Central memory CD8-positive, alpha-beta T cell (primary cell): ENCODE data around the gene CLSTN2.

ENCODE experiments used
- ATAC-seq: fragments of 150-1000 bp; cut with Tn5 transposase; replicated peaks from 2 replicates; pipeline ENCODE4 v1.10.0; 2022; ENCODE audit warnings: mild to moderate bottlenecking, moderate FRiP score, moderate number of reproducible peaks; ENCODE audit not compliant: poor library complexity, severe bottlenecking; ENCODE audit errors: extremely low read depth
- DNase-seq, 2 donors: peaks; one replicate each; pipeline ENCODE4 v3.0.0; 2021; ENCODE audit warnings: low spot score in 2 of 2
- H3K27ac Mint-ChIP-seq: one replicate; pipeline ENCODE4 v1.8.0; 2022; ENCODE audit warnings: low read depth, mild to moderate bottlenecking, moderate library complexity, mixed read lengths
- H3K27me3 Mint-ChIP-seq: one replicate; pipeline ENCODE4 v1.8.0; 2022; ENCODE audit warnings: mixed read lengths
- H3K36me3 Mint-ChIP-seq: one replicate; pipeline ENCODE4 v1.8.0; 2022; ENCODE audit warnings: mild to moderate bottlenecking, moderate library complexity, mixed read lengths; ENCODE audit not compliant: insufficient read depth
- H3K4me1 Mint-ChIP-seq: one replicate; pipeline ENCODE4 v1.8.0; 2022; ENCODE audit warnings: mixed read lengths
- H3K4me3 Mint-ChIP-seq: one replicate; pipeline ENCODE4 v1.8.0; 2022; ENCODE audit warnings: mild to moderate bottlenecking, moderate library complexity, mixed read lengths
- H3K9me3 Mint-ChIP-seq: one replicate; pipeline ENCODE4 v1.8.0; 2022; ENCODE audit warnings: mixed read lengths

Gene CLSTN2

DNA sequence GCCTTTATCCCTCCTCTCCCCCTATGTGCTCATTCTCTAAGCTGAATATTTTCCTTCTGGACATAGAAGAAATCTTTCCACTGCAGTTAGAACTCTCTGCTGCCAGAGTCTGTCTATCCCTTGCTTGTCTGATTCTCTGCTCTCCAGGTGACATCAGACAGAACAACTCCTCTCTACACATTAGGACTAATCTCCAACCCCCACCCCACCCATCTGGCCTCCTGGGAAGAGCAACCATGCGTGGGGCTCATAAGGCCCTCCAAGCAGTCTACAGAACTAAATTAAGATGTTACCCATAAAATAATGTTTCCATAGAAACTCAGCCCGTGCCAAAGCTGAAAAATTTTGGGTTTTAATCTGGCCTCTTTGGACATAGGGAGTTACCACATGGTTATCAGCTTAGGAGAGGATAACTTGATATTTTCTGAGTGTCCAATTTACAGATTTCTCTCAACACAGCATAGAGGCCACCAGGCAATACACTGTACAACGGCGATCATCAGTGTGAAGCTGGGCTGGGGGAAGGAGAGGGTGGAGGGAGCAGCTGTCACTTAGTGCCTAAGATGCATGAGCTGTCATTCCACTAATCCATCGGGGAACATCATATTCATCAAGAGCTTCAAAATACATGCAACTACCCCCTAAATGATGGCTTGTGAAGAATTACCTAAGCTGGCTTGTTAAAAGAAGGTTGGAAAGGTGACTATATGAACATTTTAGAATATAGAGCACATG lies 199.4 kb downstream of the CLSTN2 start:
- H3K4me3 Mint-ChIP-seq, result no peak overlapping the region
- H3K27me3 Mint-ChIP-seq, result peaks cover 8% of the 10 kb centered on the region
- DNase-seq (no peak), ATAC-seq (no peak)
- no peaks in the 10 kb centered on the region for H3K36me3 Mint-ChIP-seq
- H3K9me3 Mint-ChIP-seq, result no peaks in the 10 kb centered on the region
- no peaks in the 10 kb centered on the region for H3K4me1 Mint-ChIP-seq
- no peak overlapping the region for H3K27ac Mint-ChIP-seq

GRCh38 chr3:140135461-140135860 lies 200.5 kb downstream of the CLSTN2 start:
- Mint-ChIP-seq H3K36me3 (no peaks in the 10 kb centered on the region), H3K27ac (no peak overlapping the region), H3K9me3 (no peaks in the 10 kb centered on the region), H3K4me3 (no peak overlapping the region), H3K4me1 (no peaks in the 10 kb centered on the region), H3K27me3 (peaks cover 8% of the 10 kb centered on the region)
- DNase-seq (no peak), ATAC-seq (no peak)

DNA sequence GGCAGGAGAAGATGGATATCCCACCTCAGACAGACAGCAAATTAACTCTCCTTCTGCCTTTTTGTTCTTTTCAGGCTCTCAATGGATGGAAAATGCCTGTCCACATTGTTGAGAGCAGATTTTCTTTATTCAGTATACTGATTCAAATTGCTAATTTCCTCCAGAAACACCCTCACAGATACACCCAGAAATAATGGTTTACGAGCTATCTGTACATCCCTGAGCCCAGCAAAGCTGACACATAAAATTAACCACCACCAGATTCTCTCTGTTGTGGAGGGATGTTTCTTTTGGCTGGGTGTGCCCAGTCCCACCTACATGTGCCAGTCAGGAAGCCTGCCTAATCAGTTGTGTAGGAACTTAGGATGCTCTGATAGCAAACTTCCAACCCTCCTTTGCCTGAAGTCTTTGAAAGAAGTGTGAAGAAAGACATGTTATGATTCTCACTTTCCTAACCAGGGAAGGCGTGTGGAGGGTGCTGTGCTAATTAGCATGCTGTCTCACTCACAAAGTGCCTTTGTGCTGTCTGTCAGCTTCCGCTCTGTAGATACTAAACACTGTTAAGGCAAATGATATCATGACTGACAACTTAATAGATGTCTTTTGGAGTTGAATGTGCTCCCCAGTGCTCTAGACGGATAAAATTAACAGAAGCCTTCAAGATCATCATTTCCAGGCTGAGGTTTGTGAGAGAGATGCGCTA lies 208.5 kb downstream of the CLSTN2 start:
- no peaks in the 10 kb centered on the region for H3K9me3 Mint-ChIP-seq
- no peak overlapping the region for H3K27ac Mint-ChIP-seq
- no peak for DNase-seq
- H3K36me3 Mint-ChIP-seq, result no peaks in the 10 kb centered on the region
- no peak for ATAC-seq
- no peaks in the 10 kb centered on the region for H3K27me3 Mint-ChIP-seq
- no peak overlapping the region for H3K4me3 Mint-ChIP-seq
- H3K4me1 Mint-ChIP-seq, result no peaks in the 10 kb centered on the region

- Mint-ChIP-seq H3K27ac (no peak overlapping the region), H3K4me3 (no peak overlapping the region), H3K9me3 (no peaks in the 10 kb centered on the region), H3K36me3 (no peaks in the 10 kb centered on the region), H3K27me3 (no peaks in the 10 kb centered on the region), H3K4me1 (no peaks in the 10 kb centered on the region)
- ATAC-seq, result no peak
- DNase-seq, result no peak
These were observed 210.5 kb downstream of the CLSTN2 start for GRCh38 chr3:140145528-140145927.

DNA sequence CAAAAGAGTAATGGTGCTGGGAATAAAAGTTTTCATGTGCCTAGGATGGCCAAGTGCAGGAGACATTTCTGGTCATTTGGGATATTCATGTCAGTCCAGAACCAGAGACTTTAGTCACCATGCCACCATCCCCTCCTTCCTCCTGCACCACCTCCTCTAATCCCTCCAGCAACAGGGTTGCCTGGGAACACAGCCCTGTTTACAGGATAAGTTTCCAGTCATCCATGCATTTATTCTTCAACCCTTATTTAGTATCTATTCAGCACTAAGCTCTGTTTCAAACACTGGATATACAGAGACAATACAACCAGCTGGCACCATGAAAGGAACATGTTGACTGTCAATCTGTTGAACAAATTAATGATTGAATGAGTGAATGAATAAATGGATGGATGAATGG lies 211.7 kb downstream of the CLSTN2 start:
- Mint-ChIP-seq H3K36me3 (no peaks in the 10 kb centered on the region), H3K27ac (no peak overlapping the region), H3K4me1 (no peaks in the 10 kb centered on the region), H3K9me3 (no peaks in the 10 kb centered on the region), H3K4me3 (no peak overlapping the region), H3K27me3 (no peaks in the 10 kb centered on the region)
- DNase-seq (no peak), ATAC-seq (no peak)

GRCh38 chr3:140147965-140148490 lies 213.0 kb downstream of the CLSTN2 start:
- H3K36me3 Mint-ChIP-seq, result no peaks in the 10 kb centered on the region
- no peak for ATAC-seq
- no peaks in the 10 kb centered on the region for H3K27me3 Mint-ChIP-seq
- no peak for DNase-seq
- no peak overlapping the region for H3K27ac Mint-ChIP-seq
- no peaks in the 10 kb centered on the region for H3K4me1 Mint-ChIP-seq
- no peak overlapping the region for H3K4me3 Mint-ChIP-seq
- no peaks in the 10 kb centered on the region for H3K9me3 Mint-ChIP-seq

GRCh38 chr3:140148824-140149390 lies 213.9 kb downstream of the CLSTN2 start:
- H3K4me1 Mint-ChIP-seq, result no peaks in the 10 kb centered on the region
- H3K27ac Mint-ChIP-seq, result no peak overlapping the region
- H3K9me3 Mint-ChIP-seq, result no peaks in the 10 kb centered on the region
- ATAC-seq (no peak), DNase-seq (no peak)
- no peaks in the 10 kb centered on the region for H3K36me3 Mint-ChIP-seq
- H3K4me3 Mint-ChIP-seq, result no peak overlapping the region
- H3K27me3 Mint-ChIP-seq, result no peaks in the 10 kb centered on the region

DNA sequence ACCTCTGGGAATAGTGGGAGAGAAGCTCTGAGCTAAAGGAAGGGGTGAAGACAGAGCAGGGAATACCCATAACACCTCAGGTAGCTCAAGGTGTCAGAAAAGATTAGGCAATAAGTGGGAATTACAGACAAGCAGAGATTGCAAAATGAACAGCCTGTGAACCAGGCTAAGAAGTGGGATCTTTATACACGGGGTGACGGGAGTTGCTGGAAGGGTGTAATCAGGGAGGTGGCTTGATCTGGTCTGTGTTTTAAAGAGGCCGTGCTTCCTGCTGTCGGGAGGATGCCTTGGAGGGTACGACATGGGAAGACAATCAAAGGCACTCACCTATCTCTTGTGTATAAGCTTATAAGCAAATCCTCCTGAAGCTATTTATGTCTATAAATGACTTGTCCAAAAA lies 216.3 kb downstream of the CLSTN2 start:
- DNase-seq (no peak), ATAC-seq (no peak)
- no peaks in the 10 kb centered on the region for H3K4me1 Mint-ChIP-seq
- H3K4me3 Mint-ChIP-seq, result no peak overlapping the region
- no peaks in the 10 kb centered on the region for H3K27me3 Mint-ChIP-seq
- H3K27ac Mint-ChIP-seq, result no peak overlapping the region
- H3K9me3 Mint-ChIP-seq, result no peaks in the 10 kb centered on the region
- H3K36me3 Mint-ChIP-seq, result no peaks in the 10 kb centered on the region

GRCh38 chr3:140152851-140153639 lies 218.1 kb downstream of the CLSTN2 start:
- H3K36me3 Mint-ChIP-seq, result no peaks in the 10 kb centered on the region
- H3K27ac Mint-ChIP-seq, result no peak overlapping the region
- no peaks in the 10 kb centered on the region for H3K27me3 Mint-ChIP-seq
- ATAC-seq (no peak), DNase-seq (no peak)
- no peaks in the 10 kb centered on the region for H3K9me3 Mint-ChIP-seq
- no peaks in the 10 kb centered on the region for H3K4me1 Mint-ChIP-seq
- H3K4me3 Mint-ChIP-seq, result no peak overlapping the region

DNA sequence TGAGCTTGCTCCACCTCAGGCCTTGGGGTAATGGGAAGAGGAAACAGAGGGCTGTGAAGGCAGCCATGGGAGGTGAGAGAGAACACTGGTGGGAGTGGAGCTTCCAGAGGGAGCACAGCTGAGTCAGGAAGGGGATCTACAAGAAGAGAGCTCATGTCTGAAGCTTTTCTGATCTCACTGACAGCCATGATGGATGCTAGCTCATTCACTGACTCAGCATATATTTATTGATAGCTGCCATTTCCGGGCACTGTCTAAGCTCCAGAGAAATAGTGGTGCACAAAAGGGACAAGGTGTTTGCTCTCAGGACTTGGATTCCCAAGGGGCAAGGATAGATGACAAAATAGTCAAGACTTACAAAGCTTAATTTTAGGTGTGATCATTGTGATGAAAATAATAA lies 218.8 kb downstream of the CLSTN2 start:
- H3K27ac Mint-ChIP-seq, result no peak overlapping the region

DNA sequence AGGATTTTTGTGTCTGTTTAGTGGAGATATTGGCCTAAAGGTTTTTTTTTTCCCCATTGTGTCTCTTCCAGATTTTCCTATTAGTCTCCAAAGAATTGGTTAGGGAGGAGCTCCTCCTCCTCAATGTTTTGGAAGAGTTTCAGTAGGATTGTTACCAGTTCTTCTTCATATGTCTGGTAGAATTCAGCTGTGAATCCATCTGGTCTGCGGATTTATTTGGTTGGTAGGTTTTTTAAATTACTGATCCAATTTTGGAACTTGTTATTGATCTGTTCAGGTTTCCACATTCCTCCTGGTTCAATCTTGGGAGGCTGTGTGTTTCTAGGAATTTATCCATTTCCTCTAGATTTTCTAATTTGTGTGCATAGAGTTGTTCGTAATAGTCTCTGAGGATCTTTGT lies 222.2 kb downstream of the CLSTN2 start:
- Mint-ChIP-seq H3K27me3 (no peaks in the 10 kb centered on the region), H3K4me1 (no peaks in the 10 kb centered on the region), H3K9me3 (no peaks in the 10 kb centered on the region), H3K27ac (no peak overlapping the region), H3K36me3 (no peaks in the 10 kb centered on the region), H3K4me3 (no peak overlapping the region)
- no peak for DNase-seq
- ATAC-seq, result no peak

More for the DNA sequence above, 218.8 kb downstream of the CLSTN2 start:
- Mint-ChIP-seq H3K4me3 (no peak overlapping the region), H3K4me1 (no peaks in the 10 kb centered on the region), H3K9me3 (no peaks in the 10 kb centered on the region), H3K27me3 (no peaks in the 10 kb centered on the region), H3K36me3 (no peaks in the 10 kb centered on the region)
- ATAC-seq (no peak), DNase-seq (no peak)

GRCh38 chr3:140159646-140160045 lies 224.7 kb downstream of the CLSTN2 start:
- Mint-ChIP-seq H3K4me1 (no peaks in the 10 kb centered on the region), H3K4me3 (no peak overlapping the region), H3K27me3 (no peaks in the 10 kb centered on the region), H3K36me3 (no peaks in the 10 kb centered on the region), H3K9me3 (no peaks in the 10 kb centered on the region), H3K27ac (no peak overlapping the region)
- ATAC-seq (no peak), DNase-seq (no peak)
